ENCODE data around the gene TMEM121B. TPM values are rescaled to one million over a fixed set of nuclear protein-coding genes. Genes with fewer than 3 reads are reported as not detected.

TMEM121B gene
- total RNA-seq, 1 donor from 2014 or later = 44.1 TPM

DNA sequence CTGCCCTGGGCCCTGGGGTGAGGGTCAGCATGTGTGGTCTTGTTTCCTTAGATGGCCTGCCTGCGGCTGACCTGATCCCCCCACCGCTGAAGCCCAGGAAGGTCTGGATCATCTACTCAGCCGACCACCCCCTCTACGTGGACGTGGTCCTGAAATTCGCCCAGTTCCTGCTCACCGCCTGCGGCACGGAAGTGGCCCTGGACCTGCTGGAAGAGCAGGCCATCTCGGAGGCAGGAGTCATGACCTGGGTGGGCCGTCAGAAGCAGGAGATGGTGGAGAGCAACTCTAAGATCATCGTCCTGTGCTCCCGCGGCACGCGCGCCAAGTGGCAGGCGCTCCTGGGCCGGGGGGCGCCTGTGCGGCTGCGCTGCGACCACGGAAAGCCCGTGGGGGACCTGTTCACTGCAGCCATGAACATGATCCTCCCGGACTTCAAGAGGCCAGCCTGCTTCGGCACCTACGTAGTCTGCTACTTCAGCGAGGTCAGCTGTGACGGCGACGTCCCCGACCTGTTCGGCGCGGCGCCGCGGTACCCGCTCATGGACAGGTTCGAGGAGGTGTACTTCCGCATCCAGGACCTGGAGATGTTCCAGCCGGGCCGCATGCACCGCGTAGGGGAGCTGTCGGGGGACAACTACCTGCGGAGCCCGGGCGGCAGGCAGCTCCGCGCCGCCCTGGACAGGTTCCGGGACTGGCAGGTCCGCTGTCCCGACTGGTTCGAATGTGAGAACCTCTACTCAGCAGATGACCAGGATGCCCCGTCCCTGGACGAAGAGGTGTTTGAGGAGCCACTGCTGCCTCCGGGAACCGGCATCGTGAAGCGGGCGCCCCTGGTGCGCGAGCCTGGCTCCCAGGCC, 12.7 kb downstream of the TMEM121B start:
- Mint-ChIP-seq H3K4me3 (ENCODE audit: unreplicated experiment) (no peak overlapping the region), H3K9me3 (ENCODE audit: unreplicated experiment) (no peaks in the 10 kb centered on the region), H3K27me3 (ENCODE audit: unreplicated experiment) (peaks cover 6% of the 10 kb centered on the region), H3K27ac (ENCODE audit: unreplicated experiment) (no peak overlapping the region), H3K4me1 (ENCODE audit: low read depth, unreplicated experiment) (peaks cover 2% of the 10 kb centered on the region), H3K36me3 (ENCODE audit: unreplicated experiment) (no peaks in the 10 kb centered on the region)
- TF ChIP-seq, protein P1, sequence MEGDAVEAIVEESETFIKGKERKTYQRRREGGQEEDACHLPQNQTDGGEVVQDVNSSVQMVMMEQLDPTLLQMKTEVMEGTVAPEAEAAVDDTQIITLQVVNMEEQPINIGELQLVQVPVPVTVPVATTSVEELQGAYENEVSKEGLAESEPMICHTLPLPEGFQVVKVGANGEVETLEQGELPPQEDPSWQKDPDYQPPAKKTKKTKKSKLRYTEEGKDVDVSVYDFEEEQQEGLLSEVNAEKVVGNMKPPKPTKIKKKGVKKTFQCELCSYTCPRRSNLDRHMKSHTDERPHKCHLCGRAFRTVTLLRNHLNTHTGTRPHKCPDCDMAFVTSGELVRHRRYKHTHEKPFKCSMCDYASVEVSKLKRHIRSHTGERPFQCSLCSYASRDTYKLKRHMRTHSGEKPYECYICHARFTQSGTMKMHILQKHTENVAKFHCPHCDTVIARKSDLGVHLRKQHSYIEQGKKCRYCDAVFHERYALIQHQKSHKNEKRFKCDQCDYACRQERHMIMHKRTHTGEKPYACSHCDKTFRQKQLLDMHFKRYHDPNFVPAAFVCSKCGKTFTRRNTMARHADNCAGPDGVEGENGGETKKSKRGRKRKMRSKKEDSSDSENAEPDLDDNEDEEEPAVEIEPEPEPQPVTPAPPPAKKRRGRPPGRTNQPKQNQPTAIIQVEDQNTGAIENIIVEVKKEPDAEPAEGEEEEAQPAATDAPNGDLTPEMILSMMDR (IDR thresholded peaks at IDR 0.05; ENCODE audit: partially characterized antibody, unreplicated experiment) = no peak
- DNase-seq = no peak

DNA sequence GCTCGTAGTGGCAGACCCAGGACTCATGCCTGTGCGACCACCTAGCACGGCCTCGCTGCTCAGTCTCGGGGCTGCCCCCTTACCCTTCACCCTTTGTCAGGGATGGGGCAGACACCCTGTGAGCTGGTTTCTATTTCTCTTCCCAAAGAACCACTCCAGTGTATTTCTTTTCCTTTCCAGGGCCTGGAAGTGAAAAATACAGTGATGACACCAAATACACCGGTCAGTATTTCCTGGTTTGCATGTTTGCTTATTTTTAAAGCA, 13.7 kb downstream of the TMEM121B start:
- TF ChIP-seq, protein P1 (IDR thresholded peaks at IDR 0.05; ENCODE audit: partially characterized antibody, unreplicated experiment) = no peak
- Mint-ChIP-seq H3K4me1 (ENCODE audit: low read depth, unreplicated experiment) (peaks cover 2% of the 10 kb centered on the region), H3K36me3 (ENCODE audit: unreplicated experiment) (no peaks in the 10 kb centered on the region), H3K27ac (ENCODE audit: unreplicated experiment) (no peak overlapping the region), H3K9me3 (ENCODE audit: unreplicated experiment) (peaks cover 2% of the 10 kb centered on the region), H3K4me3 (ENCODE audit: unreplicated experiment) (no peak overlapping the region), H3K27me3 (ENCODE audit: unreplicated experiment) (peaks cover 5% of the 10 kb centered on the region)
- DNase-seq = no peak

DNA sequence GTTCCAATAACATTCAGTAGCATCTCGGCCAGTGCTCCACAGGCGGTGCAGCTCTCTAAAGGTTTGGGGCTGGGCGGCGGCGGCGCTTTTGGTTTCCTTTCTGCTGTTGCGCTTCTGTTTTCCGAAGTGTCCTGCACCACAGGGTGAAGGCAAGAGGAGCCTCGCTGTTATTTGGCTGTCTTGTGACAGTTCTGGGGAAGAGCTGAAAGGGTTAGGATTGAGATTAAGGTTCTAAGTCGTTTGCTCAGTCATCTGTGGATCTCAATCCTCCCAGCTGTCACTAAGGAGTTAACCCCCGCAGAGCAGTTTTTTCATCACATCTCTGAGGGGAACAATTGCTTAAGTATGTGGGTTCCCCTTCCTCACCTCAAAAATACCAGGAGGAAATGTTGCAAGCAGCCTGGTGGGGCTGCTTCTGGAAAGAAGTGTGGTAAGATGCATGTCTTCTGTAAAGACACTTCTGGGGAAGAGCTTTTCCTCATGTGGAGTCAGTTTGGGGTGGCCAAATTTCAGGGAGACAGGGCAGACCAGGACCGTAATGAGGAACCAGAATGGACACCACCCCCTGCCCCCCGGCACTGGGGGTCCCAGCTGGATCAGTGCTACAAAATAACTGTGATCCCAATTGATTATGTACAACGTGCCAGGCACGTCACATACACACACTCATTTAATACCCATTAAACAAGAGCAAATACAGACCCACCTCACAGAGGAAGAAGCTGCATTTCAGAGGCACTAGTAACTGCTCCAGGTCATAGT, 14.2 kb downstream of the TMEM121B start:
- Mint-ChIP-seq H3K4me3 (ENCODE audit: unreplicated experiment) (no peak overlapping the region), H3K27ac (ENCODE audit: unreplicated experiment) (no peak overlapping the region), H3K27me3 (ENCODE audit: unreplicated experiment) (peaks cover 7% of the 10 kb centered on the region), H3K36me3 (ENCODE audit: unreplicated experiment) (no peaks in the 10 kb centered on the region), H3K9me3 (ENCODE audit: unreplicated experiment) (peaks cover 2% of the 10 kb centered on the region), H3K4me1 (ENCODE audit: low read depth, unreplicated experiment) (peaks cover 2% of the 10 kb centered on the region)
- no peak for DNase-seq
- TF ChIP-seq, protein P1 (IDR thresholded peaks at IDR 0.05; ENCODE audit: partially characterized antibody, unreplicated experiment) = no peak

DNA sequence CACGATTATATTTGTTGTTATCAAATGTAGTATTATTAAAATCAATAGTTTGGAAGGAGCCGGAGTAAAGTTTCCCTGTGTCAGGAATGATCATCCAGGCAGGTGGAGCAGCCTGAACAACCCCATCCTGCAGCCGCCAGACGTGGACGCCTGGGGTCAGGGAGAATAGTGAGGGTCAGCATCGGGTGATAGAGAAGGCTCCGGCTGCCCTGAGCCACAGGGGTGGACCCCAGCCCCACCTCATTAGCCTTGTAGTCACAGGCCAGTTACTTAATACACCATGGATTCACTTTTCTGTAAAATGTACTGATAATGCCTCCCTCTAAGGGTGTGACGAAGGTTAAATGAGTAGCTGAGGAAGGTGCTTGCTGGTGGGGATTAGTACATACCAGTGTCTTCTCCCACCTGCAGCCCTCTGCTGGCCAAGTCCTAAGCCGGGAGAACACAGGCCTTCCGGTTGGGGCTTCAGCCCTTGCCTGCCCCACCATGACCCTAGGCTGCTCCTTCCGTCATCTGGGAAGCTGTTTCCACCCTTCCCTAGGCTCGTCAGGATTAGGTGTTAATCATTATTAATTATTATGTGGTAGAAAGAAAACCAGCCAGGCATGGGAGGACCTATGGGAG, 14.9 kb downstream of the TMEM121B start:
- H3K9me3 Mint-ChIP-seq (ENCODE audit: unreplicated experiment) = peaks cover 2% of the 10 kb centered on the region
- peaks cover 2% of the 10 kb centered on the region for H3K36me3 Mint-ChIP-seq (ENCODE audit: unreplicated experiment)
- TF ChIP-seq, protein P1 (IDR thresholded peaks at IDR 0.05; ENCODE audit: partially characterized antibody, unreplicated experiment) = no peak
- DNase-seq = no peak
- peaks cover 2% of the 10 kb centered on the region for H3K4me1 Mint-ChIP-seq (ENCODE audit: low read depth, unreplicated experiment)
- H3K27me3 Mint-ChIP-seq (ENCODE audit: unreplicated experiment) = peaks cover 7% of the 10 kb centered on the region
- no peak overlapping the region for H3K27ac Mint-ChIP-seq (ENCODE audit: unreplicated experiment)
- no peak overlapping the region for H3K4me3 Mint-ChIP-seq (ENCODE audit: unreplicated experiment)

Measured in glutamatergic neuron (in vitro differentiated cells).